Measurements from ENCODE around the gene NKD2.

NKD2 gene

GRCh38 chr5:1014781-1015221, 6.2 kb downstream of the NKD2 start:
- peaks cover 0 to 57% of the 10 kb centered on the region in 2 donors for H3K27me3 ChIP-seq
- TF ChIP-seq CTCF (IDR thresholded peaks at IDR 0.05) = no peak
- H3K9me3 ChIP-seq = no peaks in the 10 kb centered on the region
- H3K4me3 ChIP-seq = no peak overlapping the region
- no peak for DNase-seq
- H3K4me1 ChIP-seq = peaks cover 0 to 4% (median 0%) of the 10 kb centered on the region in 4 donors
- intact Hi-C loops (cut with DNase I; ENCODE audit: low total_unique reads) = no loop called here
- no peak overlapping the region for H3K27ac ChIP-seq
- no peaks in the 10 kb centered on the region for H3K36me3 ChIP-seq

DNA sequence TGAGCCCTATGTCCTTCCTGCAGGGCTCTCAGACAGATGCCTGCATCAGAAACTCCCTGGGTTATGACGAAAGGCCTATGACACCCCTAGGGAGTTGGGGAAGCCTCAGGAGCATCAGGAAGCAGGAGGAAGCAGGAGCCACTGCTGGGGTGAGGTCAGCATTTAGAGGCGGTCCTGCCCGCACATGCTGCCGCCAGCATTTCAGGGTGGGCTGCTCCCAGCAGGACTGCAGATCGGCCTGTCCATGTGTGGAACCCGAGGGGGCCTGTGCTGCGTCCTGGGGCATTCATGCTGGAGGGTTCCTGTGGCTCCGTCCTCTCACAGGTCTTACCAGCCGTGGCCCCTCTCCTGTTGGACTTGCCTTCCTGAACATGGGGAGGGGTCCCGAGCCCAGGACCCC, 6.9 kb downstream of the NKD2 start:
- H3K27ac ChIP-seq = no peak overlapping the region
- no peaks in the 10 kb centered on the region for H3K9me3 ChIP-seq
- H3K27me3 ChIP-seq = peaks cover 0 to 50% of the 10 kb centered on the region in 2 donors
- intact Hi-C loops (cut with DNase I; ENCODE audit: low total_unique reads) = no loop called here
- H3K4me1 ChIP-seq = no peaks in the 10 kb centered on the region
- no peak overlapping the region for H3K4me3 ChIP-seq
- no peak for TF ChIP-seq CTCF (IDR thresholded peaks at IDR 0.05)
- H3K36me3 ChIP-seq = no peaks in the 10 kb centered on the region
- DNase-seq = no peak

DNA sequence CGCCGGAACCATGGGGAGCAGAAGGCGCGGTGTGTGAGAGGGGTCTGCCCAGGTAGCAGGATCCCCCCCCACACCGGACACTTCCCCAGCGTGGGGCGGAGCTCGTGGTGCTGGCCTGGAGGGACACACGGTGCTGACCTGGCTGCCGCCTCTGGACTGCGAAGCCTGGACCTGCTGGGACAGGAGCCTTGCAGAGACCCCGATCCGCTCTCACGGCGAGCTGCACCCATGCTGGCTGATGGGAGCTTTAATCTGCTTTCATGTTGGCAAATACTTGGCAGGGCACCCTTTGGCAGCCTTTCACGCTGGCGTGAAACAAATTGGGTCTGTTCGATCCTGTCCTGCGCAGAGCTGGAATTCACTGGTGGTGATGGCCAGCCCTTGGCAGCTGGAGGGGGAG, 7.4 kb downstream of the NKD2 start:
- H3K27ac ChIP-seq = no peak overlapping the region
- H3K4me1 ChIP-seq = no peaks in the 10 kb centered on the region
- DNase-seq = no peak
- H3K27me3 ChIP-seq = peaks cover 0 to 45% of the 10 kb centered on the region in 2 donors
- no peak overlapping the region for H3K4me3 ChIP-seq
- no peaks in the 10 kb centered on the region for H3K9me3 ChIP-seq
- intact Hi-C loops (cut with DNase I; ENCODE audit: low total_unique reads) = no loop called here
- no peaks in the 10 kb centered on the region for H3K36me3 ChIP-seq
- no peak for TF ChIP-seq CTCF (IDR thresholded peaks at IDR 0.05)

GRCh38 chr5:1016476-1016875, 7.9 kb downstream of the NKD2 start:
- intact Hi-C loops (cut with DNase I; ENCODE audit: low total_unique reads) = no loop called here
- no peak overlapping the region for H3K4me3 ChIP-seq
- H3K27me3 ChIP-seq = peaks cover 0 to 40% of the 10 kb centered on the region in 2 donors

GRCh38 chr5:1017056-1017455, 8.5 kb downstream of the NKD2 start:
- Histone ChIP-seq H3K27ac (no peak overlapping the region), H3K4me3 (no peak overlapping the region), H3K36me3 (no peaks in the 10 kb centered on the region), H3K9me3 (no peaks in the 10 kb centered on the region), H3K27me3 (peaks cover 0 to 35% of the 10 kb centered on the region in 2 donors), H3K4me1 (no peaks in the 10 kb centered on the region)
- no peak for DNase-seq
- intact Hi-C loops (cut with DNase I; ENCODE audit: low total_unique reads) = no loop called here
- TF ChIP-seq CTCF (IDR thresholded peaks at IDR 0.05) = no peak

More at GRCh38 chr5:1016476-1016875, 7.9 kb downstream of the NKD2 start:
- no peaks in the 10 kb centered on the region for H3K36me3 ChIP-seq
- H3K27ac ChIP-seq = no peak overlapping the region
- H3K4me1 ChIP-seq = no peaks in the 10 kb centered on the region
- TF ChIP-seq CTCF (IDR thresholded peaks at IDR 0.05) = no peak
- DNase-seq = no peak
- no peaks in the 10 kb centered on the region for H3K9me3 ChIP-seq

Measured in tibial artery (tissue), 4 donors.